ENCODE data around the gene CD47. TPM values are rescaled to one million over a fixed set of nuclear protein-coding genes. Genes with fewer than 3 reads are reported as not detected.

The CD47 gene
- total and polyA plus RNA-seq, 2 donors (not counting 1 experiment from before 2014, with no cell fraction given), result 86.4 to 259 TPM

DNA sequence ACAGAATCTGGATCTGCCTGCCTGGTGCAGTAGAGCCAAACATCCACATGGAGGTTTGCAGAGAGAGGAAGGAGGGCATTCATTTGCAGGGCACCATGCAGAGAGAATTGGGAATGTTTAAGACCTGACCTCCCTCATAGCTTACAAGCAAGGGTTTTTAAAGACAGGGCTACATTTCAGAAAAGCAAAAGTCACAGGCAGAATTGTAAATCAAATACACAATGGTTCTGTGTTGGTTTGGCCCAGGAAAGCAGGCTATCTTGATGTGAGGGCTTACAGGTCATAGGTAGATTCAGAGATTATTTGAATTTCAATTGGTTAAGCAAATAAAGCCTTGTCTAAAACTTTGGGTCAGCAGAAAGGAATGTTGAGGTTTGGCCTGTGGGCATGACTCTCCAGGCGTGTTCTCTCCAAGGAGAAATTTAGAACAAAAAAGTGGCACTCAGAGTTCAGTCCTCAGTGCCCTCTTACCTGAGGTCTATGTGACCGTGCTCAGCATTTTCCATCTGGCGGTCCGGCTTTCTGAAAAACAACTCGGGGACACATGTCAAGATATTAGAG, 91.5 kb downstream of the CD47 start:
- Histone ChIP-seq H3K79me2 (ENCODE audit: control insufficient read depth, insufficient read depth, low read length) (no peaks in the 10 kb centered on the region), H3K9me3 (ENCODE audit: control extremely low read depth in 1 of 3, control insufficient read depth in 2 of 3, insufficient read depth in 1 of 3, low read length in 2 of 3) (peaks cover 1 to 4% (median 2%) of the 10 kb centered on the region in 3 donors), H3K27ac (ENCODE audit: low read length in 2 of 2) (no peak overlapping the region), H3K4me2 (replicated peaks; ENCODE audit: low read depth, low read length, poor library complexity, severe bottlenecking) (no peak overlapping the region), H3K9ac (ENCODE audit: low read length) (no peak overlapping the region), H3K4me1 (ENCODE audit: control insufficient read depth in 2 of 2, insufficient read depth in 2 of 2, low read length in 2 of 2) (peaks cover 3 to 4% of the 10 kb centered on the region in 2 donors), H3K4me3 (ENCODE audit: control extremely low read depth in 1 of 5, extremely low read depth in 1 of 5, insufficient read depth in 1 of 5, low read depth in 2 of 5, low read length in 4 of 5) (no peak overlapping the region), H2AFZ (ENCODE audit: insufficient read depth, low read depth, low read length, poor library complexity, severe bottlenecking) (no peak overlapping the region), H4K20me1 (ENCODE audit: control insufficient read depth, insufficient read depth, low read length, poor library complexity, severe bottlenecking) (no peaks in the 10 kb centered on the region), H3K36me3 (replicated peaks in 1 of 2; ENCODE audit: control extremely low read depth in 1 of 2, control insufficient read depth in 1 of 2, extremely low read depth in 1 of 2, insufficient read depth in 2 of 2, low read length in 1 of 2) (no peaks in the 10 kb centered on the region), H3K27me3 (replicated peaks in 1 of 4; ENCODE audit: control extremely low read depth in 1 of 4, control insufficient read depth in 3 of 4, insufficient read depth in 4 of 4, low read length in 3 of 4) (peaks cover 0 to 3% (median 0%) of the 10 kb centered on the region in 4 experiments)
- Mint-ChIP-seq H3K27me3 (peaks cover 7% of the 10 kb centered on the region), H3K4me3 (no peak overlapping the region), H3K4me1 (no peaks in the 10 kb centered on the region), H3K27ac (no peak overlapping the region), H3K9me3 (ENCODE audit: insufficient read depth) (no peaks in the 10 kb centered on the region)
- intact Hi-C loops (cut with micrococcal nuclease), result no loop called here
- POLR2A ChIA-PET, result no interaction called here
- CTCF ChIA-PET, result no interaction called here
- TF ChIP-seq EZH2 (IDR thresholded peaks at IDR 0.05; ENCODE audit: borderline replicate concordance, insufficient read depth, low read depth, low read length, poor library complexity, severe bottlenecking), result no peak
- TF ChIP-seq, protein P1, sequence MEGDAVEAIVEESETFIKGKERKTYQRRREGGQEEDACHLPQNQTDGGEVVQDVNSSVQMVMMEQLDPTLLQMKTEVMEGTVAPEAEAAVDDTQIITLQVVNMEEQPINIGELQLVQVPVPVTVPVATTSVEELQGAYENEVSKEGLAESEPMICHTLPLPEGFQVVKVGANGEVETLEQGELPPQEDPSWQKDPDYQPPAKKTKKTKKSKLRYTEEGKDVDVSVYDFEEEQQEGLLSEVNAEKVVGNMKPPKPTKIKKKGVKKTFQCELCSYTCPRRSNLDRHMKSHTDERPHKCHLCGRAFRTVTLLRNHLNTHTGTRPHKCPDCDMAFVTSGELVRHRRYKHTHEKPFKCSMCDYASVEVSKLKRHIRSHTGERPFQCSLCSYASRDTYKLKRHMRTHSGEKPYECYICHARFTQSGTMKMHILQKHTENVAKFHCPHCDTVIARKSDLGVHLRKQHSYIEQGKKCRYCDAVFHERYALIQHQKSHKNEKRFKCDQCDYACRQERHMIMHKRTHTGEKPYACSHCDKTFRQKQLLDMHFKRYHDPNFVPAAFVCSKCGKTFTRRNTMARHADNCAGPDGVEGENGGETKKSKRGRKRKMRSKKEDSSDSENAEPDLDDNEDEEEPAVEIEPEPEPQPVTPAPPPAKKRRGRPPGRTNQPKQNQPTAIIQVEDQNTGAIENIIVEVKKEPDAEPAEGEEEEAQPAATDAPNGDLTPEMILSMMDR (IDR thresholded peaks at IDR 0.05), result no peak
- WGBS (ENCODE audit: insufficient coverage), result 89% methylated on average over 5 of the region's 5 CpGs
- DNase-seq, result no peak
- ATAC-seq (ENCODE audit: low read depth), result no peak

DNA sequence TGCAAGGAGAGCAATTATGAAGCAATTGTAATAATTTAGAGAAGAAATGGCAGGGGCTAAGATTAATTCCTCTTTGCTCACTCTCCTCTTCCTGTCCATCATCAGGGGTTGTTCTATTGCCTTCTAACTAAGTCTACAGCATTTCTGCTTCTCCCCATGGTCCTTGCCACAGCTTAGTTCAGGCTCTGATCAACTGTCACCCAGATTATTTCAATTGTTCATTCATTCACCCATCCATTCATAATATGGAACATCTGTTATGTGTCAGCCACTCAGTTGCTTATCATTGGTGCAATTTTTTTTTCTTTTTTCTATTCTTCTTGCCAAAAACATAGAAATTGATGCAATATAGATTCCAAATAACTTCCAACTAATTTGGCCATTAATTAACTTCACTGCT, 93.2 kb downstream of the CD47 start:
- Mint-ChIP-seq H3K27ac (no peak overlapping the region), H3K4me3 (no peak overlapping the region), H3K4me1 (peaks cover 5% of the 10 kb centered on the region), H3K9me3 (ENCODE audit: insufficient read depth) (no peaks in the 10 kb centered on the region), H3K27me3 (peaks cover 3% of the 10 kb centered on the region)
- Histone ChIP-seq H3K4me2 (replicated peaks; ENCODE audit: low read depth, low read length, poor library complexity, severe bottlenecking) (no peak overlapping the region), H3K36me3 (replicated peaks in 1 of 2; ENCODE audit: control extremely low read depth in 1 of 2, control insufficient read depth in 1 of 2, extremely low read depth in 1 of 2, insufficient read depth in 2 of 2, low read length in 1 of 2) (no peaks in the 10 kb centered on the region), H3K9ac (ENCODE audit: low read length) (no peak overlapping the region), H3K9me3 (ENCODE audit: control extremely low read depth in 1 of 3, control insufficient read depth in 2 of 3, insufficient read depth in 1 of 3, low read length in 2 of 3) (peaks cover 1 to 4% (median 2%) of the 10 kb centered on the region in 3 donors), H3K27me3 (replicated peaks in 1 of 4; ENCODE audit: control extremely low read depth in 1 of 4, control insufficient read depth in 3 of 4, insufficient read depth in 4 of 4, low read length in 3 of 4) (no peaks in the 10 kb centered on the region), H3K4me1 (ENCODE audit: control insufficient read depth in 2 of 2, insufficient read depth in 2 of 2, low read length in 2 of 2) (no peaks in the 10 kb centered on the region), H4K20me1 (ENCODE audit: control insufficient read depth, insufficient read depth, low read length, poor library complexity, severe bottlenecking) (no peaks in the 10 kb centered on the region), H3K4me3 (ENCODE audit: control extremely low read depth in 1 of 5, extremely low read depth in 1 of 5, insufficient read depth in 1 of 5, low read depth in 2 of 5, low read length in 4 of 5) (no peak overlapping the region), H3K27ac (ENCODE audit: low read length in 2 of 2) (no peak overlapping the region), H3K79me2 (ENCODE audit: control insufficient read depth, insufficient read depth, low read length) (no peaks in the 10 kb centered on the region), H2AFZ (ENCODE audit: insufficient read depth, low read depth, low read length, poor library complexity, severe bottlenecking) (no peak overlapping the region)
- intact Hi-C loops (cut with micrococcal nuclease), result no loop called here
- CTCF ChIA-PET, result no interaction called here
- ATAC-seq (ENCODE audit: low read depth), result no peak
- TF ChIP-seq, protein P1 (IDR thresholded peaks at IDR 0.05), result no peak
- no peak for TF ChIP-seq EZH2 (IDR thresholded peaks at IDR 0.05; ENCODE audit: borderline replicate concordance, insufficient read depth, low read depth, low read length, poor library complexity, severe bottlenecking)
- POLR2A ChIA-PET, result no interaction called here
- DNase-seq, result no peak
